HG03039 (cell line): ENCODE results near the gene THAP7.
A peak's percentile ranks its signal among the peaks of the same experiment; 100 is the strongest.
"Not testable (repeated sequence)": the region's sequence is repeated elsewhere in the genome, so short reads cannot be mapped to it uniquely, and the experiment has no call there.

Experiments used
- ATAC-seq: cut with Tn5 transposase; IDR thresholded peaks from one replicate; pipeline ENCODE4 v1.9.1; 2021; ENCODE audit warnings: mild to moderate bottlenecking, moderate library complexity; ENCODE audit not compliant: unreplicated experiment

The THAP7 gene, protein sequence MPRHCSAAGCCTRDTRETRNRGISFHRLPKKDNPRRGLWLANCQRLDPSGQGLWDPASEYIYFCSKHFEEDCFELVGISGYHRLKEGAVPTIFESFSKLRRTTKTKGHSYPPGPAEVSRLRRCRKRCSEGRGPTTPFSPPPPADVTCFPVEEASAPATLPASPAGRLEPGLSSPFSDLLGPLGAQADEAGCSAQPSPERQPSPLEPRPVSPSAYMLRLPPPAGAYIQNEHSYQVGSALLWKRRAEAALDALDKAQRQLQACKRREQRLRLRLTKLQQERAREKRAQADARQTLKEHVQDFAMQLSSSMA

GRCh38 chr22:21001601-21002325 lies at the start of gene THAP7:
TSS of gene THAP7 (minus strand) at chr22:21002118. CDS start at chr22:21001911, 207 bp downstream.
- ATAC-seq = peak; percentile 75

DNA sequence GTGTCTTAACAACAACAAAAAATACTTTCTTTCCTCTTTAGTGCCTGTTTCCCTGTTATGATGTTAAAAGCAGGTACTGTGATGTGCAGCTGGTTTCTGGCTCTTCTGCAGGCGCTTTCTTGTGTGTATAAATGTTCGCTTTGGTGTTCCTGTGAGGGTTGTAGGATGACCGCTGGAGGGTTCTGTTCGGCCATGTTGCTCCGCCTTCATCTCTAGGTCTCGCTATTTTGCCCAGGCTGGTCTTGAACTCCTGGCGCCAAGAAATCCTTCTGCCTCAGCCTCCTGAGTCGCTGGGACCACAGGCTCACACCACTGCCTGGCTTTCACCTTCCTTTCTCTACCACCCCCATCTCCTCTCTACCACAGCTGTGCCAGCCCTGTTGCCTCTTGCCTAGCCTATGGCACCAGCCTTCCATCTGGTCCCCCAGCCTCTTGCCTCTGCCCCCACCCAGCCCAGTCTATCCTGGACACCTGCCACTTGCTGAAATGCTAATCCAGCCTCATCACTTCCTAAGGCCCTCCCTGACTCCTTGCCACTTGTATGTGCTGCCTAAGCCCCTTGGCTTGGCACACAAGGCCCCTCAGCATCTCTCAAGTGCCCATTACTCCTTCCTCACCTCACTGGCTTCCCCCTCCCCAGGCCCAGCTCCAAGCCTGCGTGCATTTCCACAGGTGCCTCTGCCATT lies 49.4 kb upstream of the THAP7 start:
- ATAC-seq = no peak

- ATAC-seq = not testable (repeated sequence)
These were observed 47.0 kb upstream of the THAP7 start for GRCh38 chr22:21048965-21049364.

DNA sequence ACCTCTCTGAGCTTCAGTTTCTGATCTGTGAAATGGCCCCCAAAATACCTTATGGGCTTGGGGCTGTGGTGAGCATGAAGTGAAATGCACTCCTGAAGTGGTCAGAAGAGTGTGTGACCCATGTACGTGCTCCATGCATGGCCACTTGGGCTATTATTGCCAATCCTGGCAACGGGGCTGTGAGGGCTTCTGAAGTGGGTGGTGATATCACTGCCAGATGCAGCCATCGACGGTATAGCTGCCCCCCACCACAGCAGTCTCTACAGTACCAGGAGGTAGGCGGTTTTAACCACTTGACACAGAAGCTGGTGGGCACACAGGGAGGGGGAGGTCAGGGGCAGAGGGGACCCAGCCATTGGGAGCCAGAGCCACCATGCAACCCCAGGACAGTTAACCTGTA lies 46.5 kb upstream of the THAP7 start:
- not testable (repeated sequence) for ATAC-seq

- ATAC-seq = no peak
These were observed 45.8 kb upstream of the THAP7 start for GRCh38 chr22:21047730-21048129.

DNA sequence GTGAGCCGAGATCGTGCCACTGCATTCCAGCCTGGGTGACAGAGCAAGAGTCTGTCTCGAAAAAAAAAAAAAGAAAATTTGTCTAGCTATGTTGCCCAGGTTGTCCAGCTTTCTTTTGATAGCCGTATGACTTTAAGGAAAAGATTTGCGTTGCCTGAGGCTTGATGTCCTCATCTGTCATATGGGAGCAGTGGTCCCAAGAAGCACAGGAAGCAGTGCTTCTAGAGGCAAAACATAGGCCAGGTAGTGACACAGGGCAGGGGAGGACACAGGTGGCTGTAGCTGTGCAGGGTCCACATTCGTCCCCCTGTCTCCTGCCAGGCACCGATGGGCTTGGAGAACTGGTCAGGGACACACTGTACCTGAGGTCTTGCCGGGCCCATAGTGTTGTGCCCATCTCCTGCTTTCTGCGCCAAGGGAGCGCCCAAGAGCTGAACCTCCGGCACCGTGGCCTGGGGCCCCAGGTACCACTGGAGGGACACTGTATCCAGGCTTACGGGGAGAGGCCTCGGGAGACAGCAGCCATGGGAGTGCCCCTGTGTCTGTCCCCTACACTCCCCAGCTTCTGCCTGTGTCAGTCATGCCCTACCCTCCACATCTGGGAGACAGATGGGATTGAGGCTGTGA lies 45.2 kb upstream of the THAP7 start:
- no peak for ATAC-seq

GRCh38 chr22:21045585-21046294 lies 43.8 kb upstream of the THAP7 start, which contains the start of gene LRRC74B:
TSS of gene LRRC74B (plus strand) at chr22:21045946. CDS start at chr22:21045987, 41 bp downstream.
- ATAC-seq = no peak

DNA sequence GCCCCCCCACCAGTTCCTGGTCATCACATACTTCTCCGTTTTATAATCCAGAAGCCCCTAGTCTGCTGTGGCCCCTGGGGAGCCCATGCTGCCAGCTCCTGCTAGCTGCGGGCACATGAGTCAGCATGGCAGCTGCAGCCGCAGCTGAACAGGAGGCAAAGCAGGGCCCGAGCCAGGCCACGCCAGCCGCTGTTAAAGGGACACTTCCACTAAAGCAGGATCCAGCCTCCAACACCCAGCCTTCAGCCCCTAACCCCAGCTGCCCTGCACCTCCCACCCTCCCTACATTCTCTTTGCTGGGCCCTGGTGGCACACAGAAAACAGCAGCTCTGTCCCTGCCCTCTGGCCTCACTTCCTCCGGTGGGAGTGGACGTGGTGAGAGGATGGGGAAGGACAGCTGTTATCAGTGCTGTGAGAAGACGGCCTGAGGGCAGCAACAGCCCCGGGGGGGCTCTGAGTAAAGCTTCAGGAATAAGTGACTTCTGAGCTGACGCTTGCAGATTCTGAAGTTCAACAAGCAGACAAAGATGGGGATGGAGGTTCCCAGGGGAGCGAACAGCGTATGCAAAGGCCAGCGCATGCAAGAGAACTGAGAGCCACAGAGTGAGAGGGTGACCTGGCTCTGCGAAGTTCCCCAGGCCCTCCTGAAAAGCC lies 43.1 kb upstream of the THAP7 start:
- ATAC-seq = no peak

DNA sequence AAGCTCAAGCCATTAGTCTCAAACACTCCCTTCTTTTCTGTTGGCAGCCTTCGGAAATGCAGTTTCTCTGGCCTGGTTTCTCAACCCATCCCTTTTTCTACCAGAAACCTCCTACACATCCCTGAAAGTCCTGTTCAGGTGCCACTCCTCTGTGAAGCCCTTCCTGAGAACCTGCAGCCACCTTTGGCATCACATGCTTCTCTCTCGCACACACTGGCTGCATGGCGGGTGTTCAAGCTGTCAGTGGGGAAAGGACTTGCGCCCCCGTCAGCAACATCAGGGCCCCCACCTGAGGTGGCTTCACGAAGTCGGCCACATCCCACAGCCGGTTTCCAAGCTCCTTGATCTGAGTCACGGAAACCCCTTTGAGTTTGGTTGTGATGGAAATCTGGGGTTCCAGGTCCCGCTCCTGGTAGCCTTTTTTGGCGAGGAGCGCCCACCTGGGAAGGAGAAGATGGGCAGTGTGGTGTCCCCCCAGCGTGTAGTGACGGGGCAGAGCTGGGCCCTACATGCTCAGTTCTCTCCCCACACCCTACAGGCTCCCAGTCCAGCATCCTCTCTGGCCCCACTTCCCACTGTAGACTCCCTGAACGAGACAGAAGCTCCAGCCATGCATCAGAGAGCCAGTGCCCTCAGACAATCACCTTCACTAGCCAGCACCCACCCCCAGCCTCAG lies 42.1 kb upstream of the THAP7 start:
- ATAC-seq = no peak

DNA sequence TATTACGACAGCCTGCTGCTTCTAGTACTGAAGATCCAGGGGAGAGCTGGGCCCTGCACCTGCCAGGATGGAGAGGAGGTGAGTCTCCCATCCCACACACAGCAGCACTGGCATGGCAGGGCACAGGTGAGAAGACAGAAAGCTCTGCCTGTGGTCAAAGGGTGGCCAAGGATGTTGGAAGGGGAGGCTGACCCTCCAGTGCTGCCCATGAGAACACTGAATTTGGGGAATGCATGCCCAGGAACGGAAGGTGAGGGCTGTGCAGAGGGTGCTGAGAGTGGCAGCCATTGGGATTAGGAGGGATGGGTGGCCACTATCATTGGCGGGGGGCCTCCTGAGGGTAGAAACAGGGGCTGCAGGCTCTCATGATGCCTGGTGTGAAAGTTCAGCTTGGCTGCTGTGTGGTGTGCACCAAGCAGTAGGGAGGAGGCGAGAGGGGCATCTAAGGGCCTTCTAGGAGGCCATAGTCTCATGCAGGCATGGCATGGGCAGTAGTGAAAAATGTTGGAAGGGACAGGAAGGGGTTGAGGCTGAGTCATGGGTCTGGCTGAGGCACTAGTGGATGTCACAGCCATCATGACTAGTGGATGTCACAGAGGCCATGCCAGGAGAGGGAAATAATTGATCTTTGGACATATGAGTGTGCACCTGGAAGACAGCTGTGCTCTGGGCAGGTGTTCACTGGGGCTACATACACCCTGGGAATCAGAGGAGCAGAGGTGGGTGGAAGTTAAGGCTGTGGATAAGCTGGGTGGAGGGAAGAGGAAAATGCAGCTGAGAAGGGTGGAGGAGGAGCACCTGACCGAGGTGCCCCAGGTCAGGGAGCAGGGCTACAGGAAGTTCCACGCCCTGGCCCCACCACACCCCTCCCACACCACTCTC lies 41.3 kb upstream of the THAP7 start:
- no peak for ATAC-seq

- no peak for ATAC-seq
These were observed 40.0 kb upstream of the THAP7 start for GRCh38 chr22:21041937-21042336.

DNA sequence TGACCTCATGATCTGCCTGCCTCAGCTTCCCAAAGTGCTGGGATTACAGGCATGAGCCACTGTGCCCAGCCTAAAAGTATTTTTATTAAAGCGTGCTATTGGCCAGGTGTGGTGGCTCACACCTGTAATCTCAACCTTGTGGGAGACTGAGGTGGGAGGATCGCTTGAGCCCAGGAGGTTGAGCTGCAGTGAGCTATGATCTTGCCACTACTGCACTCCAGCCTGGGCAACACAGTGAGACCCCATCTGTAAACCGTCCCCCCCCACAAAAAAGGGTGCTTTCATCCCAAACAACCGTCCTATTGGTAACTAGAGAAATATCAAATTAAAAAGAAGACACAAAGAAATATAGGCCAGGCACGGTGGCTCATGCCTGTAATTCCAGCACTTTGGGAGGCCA lies 37.2 kb upstream of the THAP7 start:
- not testable (repeated sequence) for ATAC-seq

DNA sequence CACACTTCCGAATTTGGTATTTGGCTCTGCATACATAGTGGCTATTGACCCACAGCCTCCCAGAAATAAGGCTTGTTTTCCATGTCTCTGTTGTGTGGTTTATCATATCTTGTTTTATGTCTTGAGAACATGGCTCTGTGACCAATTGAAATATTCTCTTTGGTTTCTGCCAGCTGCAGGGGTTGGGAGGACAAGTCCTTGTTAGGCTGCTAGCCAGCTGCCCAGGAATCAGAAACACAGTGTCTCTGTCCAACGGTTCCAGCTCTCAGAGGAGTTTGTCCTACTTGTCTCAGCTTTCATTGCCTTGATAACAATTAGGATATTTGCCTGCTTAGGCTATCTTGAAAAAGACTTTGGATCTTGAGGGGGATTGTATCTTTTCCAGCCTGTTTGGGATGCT lies 36.5 kb upstream of the THAP7 start:
- ATAC-seq = no peak

DNA sequence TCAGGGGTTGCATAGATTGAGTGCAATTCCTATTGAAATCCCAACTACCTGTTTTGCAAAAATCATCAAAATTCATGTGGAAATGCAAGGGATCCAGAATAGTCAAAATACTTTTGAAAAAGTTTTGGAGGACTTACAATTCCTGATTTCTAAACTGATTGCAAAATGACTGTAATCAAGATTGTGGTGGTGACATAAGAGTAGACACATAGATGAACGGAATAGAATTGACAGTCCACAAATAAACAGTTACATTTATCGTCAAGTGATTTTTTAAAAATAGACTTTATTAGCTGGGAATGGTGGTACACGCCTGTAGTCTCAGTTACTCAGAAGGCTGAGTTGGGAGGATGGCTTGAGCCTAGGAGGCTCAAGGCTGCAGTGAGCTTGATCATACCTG lies 33.1 kb upstream of the THAP7 start:
- ATAC-seq = no peak

- no peak for ATAC-seq
These were observed 32.0 kb upstream of the THAP7 start for GRCh38 chr22:21033895-21034294.

GRCh38 chr22:21032868-21033688 lies 31.2 kb upstream of the THAP7 start:
- no peak for ATAC-seq

GRCh38 chr22:21032037-21032867 lies 30.3 kb upstream of the THAP7 start, which contains the start of gene SLC7A4:
TSS of gene SLC7A4 (minus strand) at chr22:21032561. CDS start at chr22:21031812, 749 bp downstream.
- no peak for ATAC-seq
